ENCODE data around the gene CEP55. TPM values are rescaled to one million over a fixed set of nuclear protein-coding genes. Genes with fewer than 3 reads are reported as not detected.

Gene CEP55
- polyA plus RNA-seq, 1 donor (not counting 4 experiments of a cell fraction or from before 2014, with no cell fraction given) = 25.4 TPM

GRCh38 chr10:93475871-93476270, 20.5 kb upstream of the CEP55 start:
- peak overlapping the region; percentile 73 for H3K9ac ChIP-seq (ENCODE audit: control insufficient read depth, extremely low read depth, insufficient read depth, low read length)
- TF ChIP-seq CTCF (optimal IDR thresholded peaks at IDR 0.05 in 1 of 3, IDR thresholded peaks at IDR 0.05 in 1 of 3, conservative IDR thresholded peaks at IDR 0.05 in 1 of 3; ENCODE audit: extremely low read depth in 1 of 3, insufficient read depth in 2 of 3, low read length in 3 of 3) (no peak), EZH2 (IDR thresholded peaks at IDR 0.05; ENCODE audit: low read length) (no peak)
- peaks cover 82% of the 10 kb centered on the region for H3K4me1 ChIP-seq (ENCODE audit: control insufficient read depth, extremely low read depth, insufficient read depth, low read length)
- peak overlapping the region in 1 of 3 experiments; percentile 4 for H3K4me3 ChIP-seq (ENCODE audit: control insufficient read depth in 2 of 3, extremely low read depth in 1 of 3, insufficient read depth in 2 of 3, low read depth in 1 of 3, low read length in 3 of 3)
- FAIRE-seq (peak; percentile 83), DNase-seq (ENCODE audit: low read depth, low spot score) (peak; percentile 90)
- dilution Hi-C loops (cut with MboI; ENCODE audit: extremely low pct_ligation_motif_present, low sequenced_read_pairs) = no loop called here
- peaks cover 12 to 33% of the 10 kb centered on the region in 2 experiments for H3K36me3 ChIP-seq (ENCODE audit: control insufficient read depth in 2 of 2, extremely low read depth in 1 of 2, insufficient read depth in 2 of 2, low read length in 2 of 2)
- peaks cover 9% of the 10 kb centered on the region for H3K9me1 ChIP-seq (ENCODE audit: control insufficient read depth, extremely low read depth, insufficient read depth, low read length)
- peaks cover 77% of the 10 kb centered on the region for H3K79me2 ChIP-seq (ENCODE audit: control insufficient read depth, insufficient read depth, low read length)
- no peak overlapping the region for H2AFZ ChIP-seq (ENCODE audit: control insufficient read depth, low read length)
- no peaks in the 10 kb centered on the region for H3K27me3 ChIP-seq (ENCODE audit: control insufficient read depth, extremely low read depth, insufficient read depth, low read length)
- peak overlapping the region; percentile 96 for H3K27ac ChIP-seq (ENCODE audit: control insufficient read depth, insufficient read depth, low read length)
- H3K4me2 ChIP-seq (ENCODE audit: control insufficient read depth, extremely low read depth, insufficient read depth, low read depth, low read length) = peak overlapping the region; percentile 82
- H4K20me1 ChIP-seq (ENCODE audit: control insufficient read depth, extremely low read depth, insufficient read depth, low read length) = no peaks in the 10 kb centered on the region
- no peaks in the 10 kb centered on the region for H3K9me3 ChIP-seq (ENCODE audit: control insufficient read depth, low read depth, low read length)

GRCh38 chr10:93476756-93477155, 19.7 kb upstream of the CEP55 start:
- DNase-seq (ENCODE audit: low read depth, low spot score) (no peak), FAIRE-seq (no peak)
- dilution Hi-C loops (cut with MboI; ENCODE audit: extremely low pct_ligation_motif_present, low sequenced_read_pairs) = no loop called here
- H4K20me1 ChIP-seq (ENCODE audit: control insufficient read depth, extremely low read depth, insufficient read depth, low read length) = no peaks in the 10 kb centered on the region
- H3K27me3 ChIP-seq (ENCODE audit: control insufficient read depth, extremely low read depth, insufficient read depth, low read length) = no peaks in the 10 kb centered on the region
- peak overlapping the region; percentile 73 for H3K9ac ChIP-seq (ENCODE audit: control insufficient read depth, extremely low read depth, insufficient read depth, low read length)
- peaks cover 9% of the 10 kb centered on the region for H3K9me1 ChIP-seq (ENCODE audit: control insufficient read depth, extremely low read depth, insufficient read depth, low read length)
- peak overlapping the region; percentile 96 for H3K27ac ChIP-seq (ENCODE audit: control insufficient read depth, insufficient read depth, low read length)
- peaks cover 12 to 33% of the 10 kb centered on the region in 2 experiments for H3K36me3 ChIP-seq (ENCODE audit: control insufficient read depth in 2 of 2, extremely low read depth in 1 of 2, insufficient read depth in 2 of 2, low read length in 2 of 2)
- peaks cover 73% of the 10 kb centered on the region for H3K4me1 ChIP-seq (ENCODE audit: control insufficient read depth, extremely low read depth, insufficient read depth, low read length)
- peak overlapping the region; percentile 60 for H3K4me2 ChIP-seq (ENCODE audit: control insufficient read depth, extremely low read depth, insufficient read depth, low read depth, low read length)
- H3K9me3 ChIP-seq (ENCODE audit: control insufficient read depth, low read depth, low read length) = no peaks in the 10 kb centered on the region
- no peak for TF ChIP-seq EZH2 (IDR thresholded peaks at IDR 0.05; ENCODE audit: low read length)
- TF ChIP-seq CTCF (optimal IDR thresholded peaks at IDR 0.05 in 1 of 3, IDR thresholded peaks at IDR 0.05 in 1 of 3, conservative IDR thresholded peaks at IDR 0.05 in 1 of 3; ENCODE audit: extremely low read depth in 1 of 3, insufficient read depth in 2 of 3, low read length in 3 of 3) = no peak
- peak overlapping the region in 1 of 3 experiments; percentile 24 for H3K4me3 ChIP-seq (ENCODE audit: control insufficient read depth in 2 of 3, extremely low read depth in 1 of 3, insufficient read depth in 2 of 3, low read depth in 1 of 3, low read length in 3 of 3)
- no peak overlapping the region for H2AFZ ChIP-seq (ENCODE audit: control insufficient read depth, low read length)
- peaks cover 85% of the 10 kb centered on the region for H3K79me2 ChIP-seq (ENCODE audit: control insufficient read depth, insufficient read depth, low read length)

All from keratinocyte (primary cell).